C4-2B (cell line): ENCODE data around the gene CNN1.

ENCODE experiments used
- CTCF ChIP-seq: fragments of 450-650 bp; conservative IDR thresholded peaks from 2 replicates; pipeline ENCODE4 v1.5.1; 2017; ENCODE audit warnings: mild to moderate bottlenecking
- ZFX ChIP-seq: fragments of 450-650 bp; IDR thresholded peaks from 2 replicates; pipeline ENCODE4 v1.6.1; 2017

- TF ChIP-seq CTCF (no peak), ZFX (no peak)
These were observed 60.1 kb downstream of the CNN1 start for GRCh38 chr19:11598746-11599145.
